Mucosa of descending colon (tissue), 3 donors: ENCODE measurements around the gene CAST. TPM values are rescaled to one million over a fixed set of nuclear protein-coding genes. Genes with fewer than 3 reads are reported as not detected.
A peak's percentile ranks its signal among the peaks of the same experiment; 100 is the strongest.

Experiments used
- ATAC-seq: fragments of 200-7000 bp; cut with Tn5 transposase; one replicate; pipeline ENCODE4 v1.9.1; 2020; ENCODE audit warnings: mild to moderate bottlenecking, moderate library complexity
- DNase-seq, 3 donors: peaks; one replicate each; pipeline ENCODE4 v3.0.0-alpha.2; 2020
- H3K36me3 ChIP-seq: fragments of 200-600 bp; one replicate; pipeline ENCODE4 v1.8.0; 2021; ENCODE audit warnings: low read depth, mild to moderate bottlenecking
- H3K4me1 ChIP-seq: fragments of 200-600 bp; one replicate; pipeline ENCODE4 v1.8.0; 2021; ENCODE audit warnings: low read depth, mild to moderate bottlenecking
- H3K4me3 ChIP-seq: fragments of 200-600 bp; one replicate; pipeline ENCODE4 v1.8.0; 2021; ENCODE audit warnings: mild to moderate bottlenecking
- H3K9me3 ChIP-seq: fragments of 200-600 bp; one replicate; pipeline ENCODE4 v1.8.0; 2021; ENCODE audit warnings: mild to moderate bottlenecking
- intact Hi-C, 2 donors: fragments of 100-400 bp; cut with DNase I in 1 of 2; cut with micrococcal nuclease in 1 of 2; formaldehyde crosslinking; loops; one replicate each; pipeline versions ENCODE4 v1.11.0 to v1.11.1; 2022; cut with DNase I, micrococcal nuclease
- total RNA-seq, 3 donors: library from RNA; stranded (reverse); fragmentation: NEBNext Ultra II Directional in 2 of 3; extraction: Animal tissue kit (Norgen Biotek cat#: 25700) in 2 of 3; gene quantifications; one replicate each; pipeline versions ENCODE4 v1.2.1 to v1.2.4, GENCODE V29; 2021 to 2023
- TF ChIP-seq, protein P1 (sequence below): fragments of 200-600 bp; IDR thresholded peaks from one replicate; pipeline ENCODE4 v1.8.0; 2022; ENCODE audit warnings: antibody characterized with exemption, mild to moderate bottlenecking
- donor health status: DM: no; HTN: no; CAD: no; lungs with moderate emphysema.
- donor health status: DM: no; HTN: no; CAD: no.
- donor health status: DM: no; HTN: yes; CAD: no.

The CAST gene
- total RNA-seq, 3 donors from 2014 or later = 348 to 433 (median 372) TPM

DNA sequence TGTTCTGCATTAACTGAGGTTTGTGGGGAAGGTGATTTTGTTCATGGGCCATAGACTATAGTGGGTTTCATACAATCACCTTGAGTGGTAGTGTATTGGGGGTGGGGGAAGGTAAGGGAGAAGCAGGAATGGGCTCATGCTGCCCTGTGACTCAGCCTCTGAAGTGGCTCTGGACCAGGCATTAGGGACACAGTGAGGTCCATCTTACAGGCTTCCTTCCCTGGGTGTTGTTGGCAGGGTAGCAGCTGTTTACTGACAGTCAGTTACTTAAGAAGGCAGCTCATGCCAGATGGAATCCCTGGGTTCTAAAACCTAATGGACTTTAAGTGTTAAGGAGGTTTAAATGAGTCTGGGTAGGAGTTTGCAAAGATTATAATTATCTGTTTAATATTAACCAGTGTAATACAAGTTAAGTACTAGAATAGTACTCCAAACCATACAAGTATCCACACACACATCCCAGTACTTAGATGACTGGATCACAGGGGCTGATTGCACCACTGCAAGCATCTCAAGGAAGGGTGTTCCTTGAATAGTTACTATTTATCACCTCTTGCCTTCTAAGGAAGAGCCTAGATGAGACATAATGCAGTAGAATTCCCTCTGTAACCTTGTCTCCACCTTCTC is 59.3 kb downstream of the CAST start:
- ATAC-seq = peak; percentile 35
- Histone ChIP-seq H3K36me3 (no peaks in the 10 kb centered on the region), H3K4me3 (no peak overlapping the region), H3K4me1 (peaks cover 10% of the 10 kb centered on the region), H3K9me3 (no peaks in the 10 kb centered on the region)
- intact Hi-C loops = no loop called here
- TF ChIP-seq, protein P1, sequence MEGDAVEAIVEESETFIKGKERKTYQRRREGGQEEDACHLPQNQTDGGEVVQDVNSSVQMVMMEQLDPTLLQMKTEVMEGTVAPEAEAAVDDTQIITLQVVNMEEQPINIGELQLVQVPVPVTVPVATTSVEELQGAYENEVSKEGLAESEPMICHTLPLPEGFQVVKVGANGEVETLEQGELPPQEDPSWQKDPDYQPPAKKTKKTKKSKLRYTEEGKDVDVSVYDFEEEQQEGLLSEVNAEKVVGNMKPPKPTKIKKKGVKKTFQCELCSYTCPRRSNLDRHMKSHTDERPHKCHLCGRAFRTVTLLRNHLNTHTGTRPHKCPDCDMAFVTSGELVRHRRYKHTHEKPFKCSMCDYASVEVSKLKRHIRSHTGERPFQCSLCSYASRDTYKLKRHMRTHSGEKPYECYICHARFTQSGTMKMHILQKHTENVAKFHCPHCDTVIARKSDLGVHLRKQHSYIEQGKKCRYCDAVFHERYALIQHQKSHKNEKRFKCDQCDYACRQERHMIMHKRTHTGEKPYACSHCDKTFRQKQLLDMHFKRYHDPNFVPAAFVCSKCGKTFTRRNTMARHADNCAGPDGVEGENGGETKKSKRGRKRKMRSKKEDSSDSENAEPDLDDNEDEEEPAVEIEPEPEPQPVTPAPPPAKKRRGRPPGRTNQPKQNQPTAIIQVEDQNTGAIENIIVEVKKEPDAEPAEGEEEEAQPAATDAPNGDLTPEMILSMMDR = no peak
- no peak for DNase-seq

DNA sequence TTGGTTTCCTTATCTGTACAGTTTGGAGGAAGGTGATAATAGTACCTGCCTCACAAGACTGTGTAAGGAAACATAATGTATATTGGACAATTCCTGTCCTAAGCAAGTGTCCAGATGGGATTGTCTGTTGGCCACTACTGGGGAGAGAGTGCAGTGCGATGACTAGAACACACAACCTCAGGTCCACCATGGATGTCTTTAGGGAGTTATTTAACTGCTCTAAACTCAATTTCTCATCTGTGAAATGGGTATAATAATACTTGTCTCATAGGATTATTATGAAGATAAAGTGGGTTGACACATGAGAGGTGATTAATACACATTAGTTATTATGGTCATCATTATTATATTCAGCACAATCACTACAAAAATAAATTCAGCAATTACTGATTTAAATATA is 63.1 kb downstream of the CAST start:
- no peak for ATAC-seq
- peaks cover 3% of the 10 kb centered on the region for H3K36me3 ChIP-seq
- DNase-seq = no peak
- no peak overlapping the region for H3K4me3 ChIP-seq
- intact Hi-C loops = no loop called here
- TF ChIP-seq, protein P1 = no peak
- H3K4me1 ChIP-seq = peaks cover 6% of the 10 kb centered on the region
- H3K9me3 ChIP-seq = no peaks in the 10 kb centered on the region

DNA sequence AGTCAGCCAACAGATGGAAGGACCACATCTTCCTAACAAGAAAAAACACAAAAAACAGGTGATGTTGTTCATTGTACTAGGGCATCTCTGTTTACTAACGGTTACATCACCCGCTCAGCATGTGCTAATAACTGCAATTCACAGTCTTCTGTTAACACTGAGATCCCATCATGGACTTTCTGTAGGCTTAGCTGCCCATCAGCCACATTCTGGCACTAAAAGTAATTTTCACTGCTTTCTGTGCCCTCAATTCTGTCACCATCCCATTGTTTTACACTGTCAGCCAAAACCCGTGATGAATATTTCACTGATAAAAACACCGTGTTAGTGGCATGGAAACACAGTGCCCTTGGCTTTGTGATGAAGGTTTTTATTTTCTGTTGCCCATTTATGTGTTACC is 64.6 kb downstream of the CAST start:
- TF ChIP-seq, protein P1 = no peak
- intact Hi-C loops = no loop called here

DNA sequence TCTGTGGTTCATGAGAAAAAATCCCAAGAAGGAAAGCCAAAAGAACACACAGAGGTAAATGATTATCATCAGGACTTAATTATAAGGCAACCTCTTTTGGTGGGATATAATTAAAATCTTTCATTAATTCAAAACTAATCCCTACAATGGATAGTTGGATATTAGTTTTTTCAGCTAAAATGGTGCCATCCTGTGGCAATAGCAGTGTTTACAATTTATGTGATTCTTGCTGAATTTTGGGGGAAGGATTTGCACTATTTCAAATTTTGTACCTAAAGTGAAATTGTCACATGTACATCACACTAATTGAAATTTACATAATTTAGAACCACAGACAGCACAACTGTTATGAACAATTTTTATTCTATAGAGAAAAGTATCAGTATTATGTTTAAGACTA is 67.0 kb downstream of the CAST start:
- TF ChIP-seq, protein P1 = no peak
- intact Hi-C loops = no loop called here
- peaks cover 8% of the 10 kb centered on the region for H3K36me3 ChIP-seq
- DNase-seq (no peak), ATAC-seq (no peak)
- H3K4me3 ChIP-seq = no peak overlapping the region
- no peaks in the 10 kb centered on the region for H3K4me1 ChIP-seq
- no peaks in the 10 kb centered on the region for H3K9me3 ChIP-seq

More for the DNA sequence above, 64.6 kb downstream of the CAST start:
- no peaks in the 10 kb centered on the region for H3K9me3 ChIP-seq
- H3K4me1 ChIP-seq = peaks cover 2% of the 10 kb centered on the region
- H3K4me3 ChIP-seq = no peak overlapping the region
- ATAC-seq = no peak
- DNase-seq = no peak
- peaks cover 8% of the 10 kb centered on the region for H3K36me3 ChIP-seq

DNA sequence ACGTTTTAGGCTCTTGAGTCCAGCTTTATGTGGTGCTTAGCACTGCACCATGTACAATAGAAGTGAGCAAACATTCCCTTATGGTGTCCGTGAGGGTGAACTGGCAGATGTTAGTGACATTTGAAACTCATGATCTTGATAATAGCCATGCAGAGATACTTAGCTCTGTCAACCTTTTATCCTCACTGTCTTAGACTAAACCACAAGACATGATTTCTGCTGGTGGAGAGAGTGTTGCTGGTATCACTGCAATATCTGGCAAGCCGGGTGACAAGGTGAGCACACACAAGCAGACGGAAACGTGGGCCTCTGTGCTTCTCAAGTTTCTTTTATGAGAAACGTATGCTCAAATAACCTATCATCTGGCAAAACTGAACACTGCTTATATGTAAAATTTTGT is 68.4 kb downstream of the CAST start:
- H3K9me3 ChIP-seq = no peaks in the 10 kb centered on the region
- no peak overlapping the region for H3K4me3 ChIP-seq
- no peak for DNase-seq
- H3K36me3 ChIP-seq = peaks cover 8% of the 10 kb centered on the region
- TF ChIP-seq, protein P1 = no peak
- H3K4me1 ChIP-seq = no peaks in the 10 kb centered on the region
- intact Hi-C loops = no loop called here
- no peak for ATAC-seq
